ENCODE results near the gene PDGFRB.

Gene PDGFRB

GRCh38 chr5:150202501-150202900 lies 46.9 kb upstream of the PDGFRB start:
- no peaks in the 10 kb centered on the region for H3K9me3 ChIP-seq (ENCODE audit: control insufficient read depth, insufficient read depth, low read length)
- no peaks in the 10 kb centered on the region for H3K79me2 ChIP-seq (ENCODE audit: control insufficient read depth, low read length)
- H4K20me1 ChIP-seq (ENCODE audit: control insufficient read depth, insufficient read depth, low read depth, low read length): no peaks in the 10 kb centered on the region
- no peak overlapping the region for H3K4me2 ChIP-seq (ENCODE audit: low read length)
- TF ChIP-seq EZH2phosphoT487 (IDR thresholded peaks at IDR 0.05; ENCODE audit: borderline replicate concordance, low read length) (no peak), CTCF (IDR thresholded peaks at IDR 0.05; ENCODE audit: low read depth, low read length, poor library complexity, severe bottlenecking) (no peak)
- H3K36me3 ChIP-seq (ENCODE audit: control insufficient read depth, low read length): no peaks in the 10 kb centered on the region
- H3F3A ChIP-seq (ENCODE audit: control insufficient read depth, insufficient read depth): no peaks in the 10 kb centered on the region
- no peak overlapping the region for H3K27ac ChIP-seq (ENCODE audit: low read depth, low read length)
- no peaks in the 10 kb centered on the region for H3K27me3 ChIP-seq (ENCODE audit: control insufficient read depth, low read length)
- H3K4me1 ChIP-seq (ENCODE audit: control insufficient read depth, low read length): no peaks in the 10 kb centered on the region
- no peaks in the 10 kb centered on the region for H3K9me2 ChIP-seq (replicated peaks; ENCODE audit: control insufficient read depth, low read length)
- no peak overlapping the region for H3K4me3 ChIP-seq (ENCODE audit: low read length)

GRCh38 chr5:150197476-150197875 lies 41.8 kb upstream of the PDGFRB start:
- TF ChIP-seq CTCF (IDR thresholded peaks at IDR 0.05; ENCODE audit: low read depth, low read length, poor library complexity, severe bottlenecking): no peak
- TF ChIP-seq EZH2phosphoT487 (IDR thresholded peaks at IDR 0.05; ENCODE audit: borderline replicate concordance, low read length): no peak
- no peaks in the 10 kb centered on the region for H3K79me2 ChIP-seq (ENCODE audit: control insufficient read depth, low read length)
- no peaks in the 10 kb centered on the region for H3K9me3 ChIP-seq (ENCODE audit: control insufficient read depth, insufficient read depth, low read length)
- H3K36me3 ChIP-seq (ENCODE audit: control insufficient read depth, low read length): no peaks in the 10 kb centered on the region
- H3K9me2 ChIP-seq (replicated peaks; ENCODE audit: control insufficient read depth, low read length): no peaks in the 10 kb centered on the region
- no peaks in the 10 kb centered on the region for H3F3A ChIP-seq (ENCODE audit: control insufficient read depth, insufficient read depth)
- H3K27ac ChIP-seq (ENCODE audit: low read depth, low read length): no peak overlapping the region
- H3K4me1 ChIP-seq (ENCODE audit: control insufficient read depth, low read length): no peaks in the 10 kb centered on the region
- no peaks in the 10 kb centered on the region for H4K20me1 ChIP-seq (ENCODE audit: control insufficient read depth, insufficient read depth, low read depth, low read length)
- no peak overlapping the region for H3K4me2 ChIP-seq (ENCODE audit: low read length)
- H3K27me3 ChIP-seq (ENCODE audit: control insufficient read depth, low read length): peaks cover under 1% of the 10 kb centered on the region; the same call in 1 of the 2 replicates
- no peak overlapping the region for H3K4me3 ChIP-seq (ENCODE audit: low read length)

- H3K4me3 ChIP-seq (ENCODE audit: low read length): no peak overlapping the region
- no peak for TF ChIP-seq CTCF (IDR thresholded peaks at IDR 0.05; ENCODE audit: low read depth, low read length, poor library complexity, severe bottlenecking)
- TF ChIP-seq EZH2phosphoT487 (IDR thresholded peaks at IDR 0.05; ENCODE audit: borderline replicate concordance, low read length): no peak
- H3F3A ChIP-seq (ENCODE audit: control insufficient read depth, insufficient read depth): no peaks in the 10 kb centered on the region
Observed at GRCh38 chr5:150196986-150197385, 41.3 kb upstream of the PDGFRB start.

More at GRCh38 chr5:150196986-150197385, 41.3 kb upstream of the PDGFRB start:
- Histone ChIP-seq H3K36me3 (ENCODE audit: control insufficient read depth, low read length) (no peaks in the 10 kb centered on the region), H3K27me3 (ENCODE audit: control insufficient read depth, low read length) (peaks cover 5% of the 10 kb centered on the region; the same call in 1 of the 2 replicates), H3K27ac (ENCODE audit: low read depth, low read length) (no peak overlapping the region), H3K9me2 (replicated peaks; ENCODE audit: control insufficient read depth, low read length) (no peaks in the 10 kb centered on the region), H3K79me2 (ENCODE audit: control insufficient read depth, low read length) (no peaks in the 10 kb centered on the region), H3K9me3 (ENCODE audit: control insufficient read depth, insufficient read depth, low read length) (no peaks in the 10 kb centered on the region), H3K4me2 (ENCODE audit: low read length) (no peak overlapping the region), H4K20me1 (ENCODE audit: control insufficient read depth, insufficient read depth, low read depth, low read length) (no peaks in the 10 kb centered on the region), H3K4me1 (ENCODE audit: control insufficient read depth, low read length) (no peaks in the 10 kb centered on the region)
